CD14-positive monocyte (primary cell): ENCODE measurements around the gene TMEM237. TPM values are rescaled to one million over a fixed set of nuclear protein-coding genes. Genes with fewer than 3 reads are reported as not detected.

Experiments used
- DNase-seq, 3 donors: peaks; one replicate each; pipeline ENCODE4 v3.0.0-alpha.2; 2011 to 2022
- H2AFZ ChIP-seq: 2 replicates; pipeline ENCODE4 v1.6.0; 2012; ENCODE audit warnings: mild to moderate bottlenecking, low read depth, low read length, inconsistent platforms; ENCODE audit not compliant: insufficient read depth, poor library complexity, severe bottlenecking
- H3K27ac ChIP-seq, 2 donors: 1 replicate in 1 of 2; 2 replicates in 1 of 2; pipeline ENCODE4 v1.5.1; 2012 to 2013; ENCODE audit warnings: low read length in 2 of 2, control low read depth in 1 of 2, inconsistent platforms in 1 of 2, low read depth in 1 of 2, mild to moderate bottlenecking in 1 of 2
- H3K27me3 ChIP-seq, 2 donors: one replicate each; pipeline versions ENCODE4 v1.6.0 to v1.6.1; 2011 to 2013; ENCODE audit warnings: low read length in 2 of 2; ENCODE audit not compliant: control insufficient read depth in 2 of 2, insufficient read depth in 2 of 2
- H3K36me3 ChIP-seq, 2 donors: replicated peaks in 1 of 2; 1 replicate in 1 of 2; 2 replicates in 1 of 2; pipeline versions ENCODE4 v1.5.1 to v1.6.1; 2012 to 2013; ENCODE audit warnings: low read length in 2 of 2, control low read depth in 1 of 2, inconsistent platforms in 1 of 2, mild to moderate bottlenecking in 1 of 2; ENCODE audit not compliant: insufficient read depth in 2 of 2, control insufficient read depth in 1 of 2
- H3K4me1 ChIP-seq, 2 donors: 1 replicate in 1 of 2; 2 replicates in 1 of 2; pipeline versions ENCODE4 v1.5.1 to v1.6.1; 2012 to 2013; ENCODE audit warnings: low read length in 2 of 2, control low read depth in 1 of 2, inconsistent platforms in 1 of 2, mild to moderate bottlenecking in 1 of 2, moderate library complexity in 1 of 2; ENCODE audit not compliant: insufficient read depth in 2 of 2, control insufficient read depth in 1 of 2
- H3K4me2 ChIP-seq: replicated peaks from 2 replicates; pipeline ENCODE3; 2012; ENCODE audit warnings: low read length, moderate library complexity, mild to moderate bottlenecking; ENCODE audit not compliant: poor library complexity, severe bottlenecking; ENCODE audit errors: extremely low read depth
- H3K4me3 ChIP-seq, 3 experiments: fragments of 200-600 bp in 1 of 3; sonication (generic) in 1 of 3; replicated peaks in 1 of 3; 1 replicate in 2 of 3; 2 replicates in 1 of 3; pipeline ENCODE4 v1.5.1; 2011 to 2013; ENCODE audit warnings: low read length in 3 of 3, mild to moderate bottlenecking in 3 of 3, control low read depth in 2 of 3, low read depth in 2 of 3, inconsistent platforms in 1 of 3, moderate library complexity in 1 of 3
- H3K79me2 ChIP-seq: 2 replicates; pipeline ENCODE4 v1.6.0; 2012; ENCODE audit warnings: mild to moderate bottlenecking, control low read depth, inconsistent platforms, low read length, moderate library complexity; ENCODE audit not compliant: insufficient read depth
- H3K9ac ChIP-seq: 2 replicates; pipeline ENCODE4 v1.6.0; 2017; ENCODE audit warnings: low read length, mild to moderate bottlenecking; ENCODE audit not compliant: insufficient read depth, poor library complexity, severe bottlenecking
- H3K9me3 ChIP-seq, 2 donors: replicated peaks in 1 of 2; 1 replicate in 1 of 2; 2 replicates in 1 of 2; pipeline versions ENCODE4 v1.5.1 to v1.6.1; 2012 to 2013; ENCODE audit warnings: low read length in 2 of 2, control low read depth in 1 of 2; ENCODE audit not compliant: control insufficient read depth in 1 of 2, insufficient read depth in 1 of 2
- H4K20me1 ChIP-seq: 2 replicates; pipeline ENCODE4 v1.6.0; 2012; ENCODE audit warnings: mild to moderate bottlenecking, low read length, control low read depth, moderate library complexity; ENCODE audit not compliant: insufficient read depth
- H3K27ac Mint-ChIP-seq, 7 donors: one replicate each; pipeline ENCODE4 v1.8.0; 2020; ENCODE audit warnings: mild to moderate bottlenecking in 7 of 7, mixed read lengths in 7 of 7, moderate library complexity in 6 of 7, inconsistent platforms in 2 of 7
- H3K27me3 Mint-ChIP-seq, 3 donors: one replicate each; pipeline ENCODE4 v1.8.0; 2021 to 2022; ENCODE audit warnings: low read depth in 3 of 3, mild to moderate bottlenecking in 3 of 3, mixed read lengths in 3 of 3, moderate library complexity in 3 of 3, inconsistent platforms in 1 of 3
- H3K36me3 Mint-ChIP-seq, 2 donors: one replicate each; pipeline ENCODE4 v1.8.0; 2020; ENCODE audit warnings: mixed read lengths in 2 of 2, inconsistent platforms in 1 of 2, mild to moderate bottlenecking in 1 of 2
- H3K4me1 Mint-ChIP-seq: one replicate; pipeline ENCODE4 v1.8.0; 2020; ENCODE audit warnings: mild to moderate bottlenecking, mixed read lengths
- H3K4me3 Mint-ChIP-seq, 2 donors: one replicate each; pipeline ENCODE4 v1.8.0; 2020; ENCODE audit warnings: mild to moderate bottlenecking in 2 of 2, mixed read lengths in 2 of 2, moderate library complexity in 1 of 2
- H3K9me3 Mint-ChIP-seq, 7 donors: one replicate each; pipeline ENCODE4 v1.8.0; 2020 to 2022; ENCODE audit warnings: mixed read lengths in 7 of 7, mild to moderate bottlenecking in 6 of 7, moderate library complexity in 6 of 7, inconsistent platforms in 2 of 7
- CTCF ChIP-seq: fragments of 200-600 bp; IDR thresholded peaks from one replicate; pipeline ENCODE4 v1.8.0; 2022; ENCODE audit warnings: antibody characterized with exemption, mild to moderate bottlenecking
- WGBS: methylation state at CpG from one replicate; pipeline ENCODE4 v1.1.5; 2013; ENCODE audit warnings: missing lambda C conversion rate; ENCODE audit not compliant: insufficient coverage; 5-methylcytosine and 5-hydroxymethylcytosine counted together
- intact Hi-C, 2 donors: fragments of 100-400 bp; cut with micrococcal nuclease; formaldehyde crosslinking; loops; one replicate each; pipeline versions ENCODE4 v1.15.0 to v1.15.1; 2023
- polyA plus RNA-seq, 3 donors: library from polyadenylated mRNA; depleted of rRNA in 1 of 3; unstranded in 2 of 3; stranded (reverse) in 1 of 3; fragments of 300-500 nt in 2 of 3; fragments of >200 nt in 1 of 3; fragmentation: Illumina TruSeq in 2 of 3; gene quantifications; 1 replicate in 2 of 3; 2 replicates in 1 of 3; pipeline ENCODE4 v1.2.3, GENCODE V29; 2012 to 2021

TMEM237 gene
- polyA plus RNA-seq, 3 donors, result 0.33 to 1.0 (median 0.53) TPM

- WGBS, result no CpG with 5 or more reads among the region's 2 CpGs
- H3K27ac Mint-ChIP-seq, result no peak overlapping the region
- H3K4me1 Mint-ChIP-seq, result no peaks in the 10 kb centered on the region
- no peak overlapping the region for H3K9ac ChIP-seq
- H3K9me3 Mint-ChIP-seq, result peaks cover 0 to 3% (median 0%) of the 10 kb centered on the region in 7 donors
- H2AFZ ChIP-seq, result no peak overlapping the region
- TF ChIP-seq CTCF, result no peak
- no peaks in the 10 kb centered on the region for H3K79me2 ChIP-seq
- H4K20me1 ChIP-seq, result no peaks in the 10 kb centered on the region
- H3K27me3 Mint-ChIP-seq, result no peaks in the 10 kb centered on the region
- H3K36me3 Mint-ChIP-seq, result peaks cover 2 to 9% of the 10 kb centered on the region in 2 donors
- no peaks in the 10 kb centered on the region for H3K9me3 ChIP-seq
- H3K4me1 ChIP-seq, result no peaks in the 10 kb centered on the region
- no peak overlapping the region for H3K4me2 ChIP-seq
- intact Hi-C loops, result no loop called here
- no peak overlapping the region for H3K4me3 Mint-ChIP-seq
- no peaks in the 10 kb centered on the region for H3K27me3 ChIP-seq
- no peak for DNase-seq
- H3K36me3 ChIP-seq, result no peaks in the 10 kb centered on the region
- no peak overlapping the region for H3K4me3 ChIP-seq
- H3K27ac ChIP-seq, result no peak overlapping the region
Observed at GRCh38 chr2:201630577-201630976, 12.7 kb downstream of the TMEM237 start.

GRCh38 chr2:201628545-201628944, 14.8 kb downstream of the TMEM237 start:
- Mint-ChIP-seq H3K27me3 (no peaks in the 10 kb centered on the region), H3K36me3 (peaks cover 2 to 8% of the 10 kb centered on the region in 2 donors), H3K27ac (peak overlapping the region in 1 of 7 donors; percentile 58), H3K4me1 (no peaks in the 10 kb centered on the region), H3K4me3 (no peak overlapping the region), H3K9me3 (peaks cover 0 to 2% (median 0%) of the 10 kb centered on the region in 7 donors)
- H3K4me1 ChIP-seq, result no peaks in the 10 kb centered on the region
- DNase-seq, result no peak
- no peak overlapping the region for H3K4me3 ChIP-seq
- no peak overlapping the region for H3K4me2 ChIP-seq
- no peak overlapping the region for H2AFZ ChIP-seq
- H3K36me3 ChIP-seq, result no peaks in the 10 kb centered on the region
- WGBS, result no CpG with 5 or more reads among the region's 2 CpGs
- no peak overlapping the region for H3K27ac ChIP-seq
- no peak overlapping the region for H3K9ac ChIP-seq
- TF ChIP-seq CTCF, result no peak
- no peaks in the 10 kb centered on the region for H3K27me3 ChIP-seq
- intact Hi-C loops, result no loop called here
- H4K20me1 ChIP-seq, result no peaks in the 10 kb centered on the region
- H3K79me2 ChIP-seq, result no peaks in the 10 kb centered on the region
- H3K9me3 ChIP-seq, result no peaks in the 10 kb centered on the region
